ENCODE data around the gene STON1. TPM values are rescaled to one million over a fixed set of nuclear protein-coding genes. Genes with fewer than 3 reads are reported as not detected.
A peak's percentile ranks its signal among the peaks of the same experiment; 100 is the strongest.

Gene STON1, protein sequence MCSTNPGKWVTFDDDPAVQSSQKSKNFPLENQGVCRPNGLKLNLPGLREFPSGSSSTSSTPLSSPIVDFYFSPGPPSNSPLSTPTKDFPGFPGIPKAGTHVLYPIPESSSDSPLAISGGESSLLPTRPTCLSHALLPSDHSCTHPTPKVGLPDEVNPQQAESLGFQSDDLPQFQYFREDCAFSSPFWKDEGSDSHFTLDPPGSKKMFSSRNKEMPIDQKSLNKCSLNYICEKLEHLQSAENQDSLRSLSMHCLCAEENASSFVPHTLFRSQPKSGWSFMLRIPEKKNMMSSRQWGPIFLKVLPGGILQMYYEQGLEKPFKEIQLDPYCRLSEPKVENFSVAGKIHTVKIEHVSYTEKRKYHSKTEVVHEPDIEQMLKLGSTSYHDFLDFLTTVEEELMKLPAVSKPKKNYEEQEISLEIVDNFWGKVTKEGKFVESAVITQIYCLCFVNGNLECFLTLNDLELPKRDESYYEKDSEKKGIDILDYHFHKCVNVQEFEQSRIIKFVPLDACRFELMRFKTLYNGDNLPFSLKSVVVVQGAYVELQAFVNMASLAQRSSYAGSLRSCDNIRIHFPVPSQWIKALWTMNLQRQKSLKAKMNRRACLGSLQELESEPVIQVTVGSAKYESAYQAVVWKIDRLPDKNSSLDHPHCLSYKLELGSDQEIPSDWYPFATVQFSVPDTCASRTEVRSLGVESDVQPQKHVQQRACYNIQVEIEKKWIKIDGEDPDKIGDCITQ
- total RNA-seq (1 to 10 TPM; 2.5 to 3.8 (median 2.6) TPM), total RNA-seq (0.16 to 3.7 (median 1.5) reads per million in 29 experiments)
- total RNA-seq (2013) = 2.6 TPM

DNA sequence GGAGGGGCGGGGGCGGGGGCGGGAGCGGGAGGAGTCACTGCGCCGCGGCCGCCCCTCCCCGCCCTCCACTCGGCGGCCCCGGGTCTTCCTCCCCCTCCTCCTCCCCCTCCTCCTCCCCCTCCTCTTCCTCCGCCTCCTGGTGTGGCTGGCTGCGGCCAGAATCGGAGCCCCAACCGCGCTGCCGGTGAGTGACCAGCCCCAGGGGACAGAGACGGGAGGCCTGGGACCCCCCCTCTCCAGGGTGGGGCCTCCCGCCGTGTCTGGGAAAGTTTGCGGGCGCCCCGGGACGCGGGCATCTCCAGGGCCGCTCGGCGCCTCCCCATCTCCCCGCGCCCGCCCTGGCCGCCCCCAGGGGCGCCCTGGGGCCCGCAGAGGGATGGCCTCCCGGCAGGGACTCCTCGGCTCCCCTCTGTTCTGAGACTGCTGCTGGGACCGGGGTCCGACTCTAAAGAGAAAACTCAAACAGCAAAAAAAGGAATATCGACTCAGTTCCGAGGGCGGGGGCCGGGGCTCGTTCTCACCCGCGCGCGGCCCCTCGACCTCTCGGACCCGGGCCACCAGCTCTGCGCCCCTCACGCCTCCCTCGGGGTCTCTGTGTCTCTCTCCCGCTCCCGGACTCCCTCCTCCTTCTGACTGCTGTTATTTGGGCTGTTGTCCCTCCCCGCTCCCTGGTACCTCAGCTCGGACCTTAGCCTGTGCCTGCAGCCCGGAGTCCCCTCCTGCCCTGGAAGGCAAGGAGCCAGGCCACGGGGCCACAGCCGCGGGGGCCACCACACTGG is at the start of gene STON1:
Gene STON1, plus strand, starts transcription at position 122 of the 779 bp plus-strand sequence. CDS start 50,480 bp downstream, outside the sequence.
- whole genome bisulfite sequencing (ENCODE audit: insufficient coverage) = 5% methylated on average over 35 of the region's 62 CpGs
- Histone ChIP-seq H3K27me3 (replicated peaks in 1 of 2; ENCODE audit: control insufficient read depth in 2 of 2, extremely low read depth in 1 of 2, insufficient read depth in 2 of 2, low read length in 1 of 2) (peaks cover 0 to 12% of the 10 kb centered on the region in 2 experiments), H3K4me3 (ENCODE audit: control insufficient read depth in 1 of 2, extremely low read depth in 1 of 2, low read length in 1 of 2) (peak within 1 kb of the TSS; percentile 46 to 68), H3K4me1 (ENCODE audit: control insufficient read depth in 1 of 2, extremely low read depth in 1 of 2, insufficient read depth in 2 of 2, low read length in 2 of 2) (peaks cover 0 to 14% of the 10 kb centered on the region in 2 experiments), H3K27ac (ENCODE audit: low read length) (no peak within 1 kb of the TSS), H3K36me3 (ENCODE audit: control insufficient read depth in 2 of 2, extremely low read depth in 1 of 2, insufficient read depth in 1 of 2, low read length in 1 of 2) (peaks cover 0 to 6% of the 10 kb centered on the region in 2 donors), H3K9me3 (no peaks in the 10 kb centered on the region)
- Mint-ChIP-seq H3K4me3 (peak within 1 kb of the TSS; percentile 78 to 93 (median 85)), H3K27me3 (no peaks in the 10 kb centered on the region), H3K36me3 (peaks cover 10% of the 10 kb centered on the region), H3K9me3 (no peaks in the 10 kb centered on the region), H3K27ac (peak within 1 kb of the TSS; percentile 6 to 48), H3K4me1 (peaks cover 15 to 22% (median 20%) of the 10 kb centered on the region in 3 donors)
- POLR2A ChIA-PET = interaction anchor here in 1 of 2 donors (0.5 kb wide), 1 partner anchor 82 kb away, joined by 3 read pairs; no protein-coding TSS in a partner anchor
- DNase-seq (peak in 22 of 35 experiments; percentile 2 to 46 (median 12)), ATAC-seq (replicated peaks in 1 of 4) (peak; percentile 71 to 77 (median 74))
- CTCF ChIA-PET = no interaction called here

DNA sequence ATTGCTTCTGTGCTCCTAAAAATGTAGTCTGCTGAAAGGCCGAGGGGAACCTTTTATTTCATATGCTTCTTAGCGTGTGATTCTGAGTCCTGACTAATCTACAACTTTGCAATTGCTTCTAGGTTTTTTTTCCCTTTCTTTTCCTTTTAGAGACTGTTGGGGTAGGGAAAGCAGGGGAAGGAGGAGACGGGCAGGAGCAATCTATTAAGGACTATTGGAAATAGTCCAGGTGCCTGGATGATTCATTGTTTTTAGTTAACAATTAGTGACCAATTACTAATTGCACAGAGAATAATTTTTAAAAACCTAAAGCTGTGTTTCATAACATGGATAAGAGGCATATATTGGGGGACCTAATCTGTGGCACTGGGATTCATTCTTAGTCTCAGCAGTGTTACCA is 49.4 kb upstream of the STON1 start:
- Mint-ChIP-seq H3K36me3 (peaks cover 55% of the 10 kb centered on the region), H3K27me3 (no peaks in the 10 kb centered on the region), H3K4me1 (no peaks in the 10 kb centered on the region), H3K9me3 (no peaks in the 10 kb centered on the region), H3K27ac (no peak overlapping the region), H3K4me3 (no peak overlapping the region)
- Histone ChIP-seq H3K27me3 (replicated peaks in 1 of 2; ENCODE audit: control insufficient read depth in 2 of 2, extremely low read depth in 1 of 2, insufficient read depth in 2 of 2, low read length in 1 of 2) (no peaks in the 10 kb centered on the region), H3K27ac (ENCODE audit: low read length) (no peak overlapping the region), H3K36me3 (ENCODE audit: control insufficient read depth in 2 of 2, extremely low read depth in 1 of 2, insufficient read depth in 1 of 2, low read length in 1 of 2) (peaks cover 8 to 64% of the 10 kb centered on the region in 2 donors), H3K4me1 (ENCODE audit: control insufficient read depth in 1 of 2, extremely low read depth in 1 of 2, insufficient read depth in 2 of 2, low read length in 2 of 2) (no peaks in the 10 kb centered on the region), H3K9me3 (no peaks in the 10 kb centered on the region), H3K4me3 (ENCODE audit: control insufficient read depth in 1 of 2, extremely low read depth in 1 of 2, low read length in 1 of 2) (no peak overlapping the region)
- ChIA-PET CTCF (interaction anchor here in 1 of 2 donors (0.5 kb wide), 1 partner anchor 12 kb away, joined by 4 read pairs; no protein-coding TSS in a partner anchor), POLR2A (no interaction called here)
- DNase-seq (no peak), ATAC-seq (replicated peaks in 1 of 4) (no peak)
- WGBS (ENCODE audit: insufficient coverage) = no CpG with 5 or more reads among the region's 3 CpGs

DNA sequence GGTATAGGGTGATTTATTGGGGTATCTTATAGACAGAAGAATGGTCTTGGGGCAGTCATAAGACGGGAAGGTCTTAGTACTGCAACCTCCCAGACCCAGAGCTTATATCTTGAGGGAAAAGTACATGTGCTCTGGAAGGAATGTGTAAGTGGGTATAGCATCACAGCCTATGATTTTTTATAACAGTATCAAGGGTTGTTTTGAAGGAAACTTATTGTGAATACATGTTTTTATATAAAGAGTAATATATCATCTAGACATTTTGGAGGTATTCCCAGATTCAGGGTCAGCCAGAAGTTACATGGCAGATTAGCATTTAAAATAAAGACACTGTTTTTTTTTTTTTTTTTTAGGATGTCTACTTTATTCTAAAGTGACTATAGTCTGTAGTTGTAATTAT is 47.6 kb upstream of the STON1 start:
- H3K27ac Mint-ChIP-seq = no peak overlapping the region
- DNase-seq (no peak), ATAC-seq (replicated peaks in 1 of 4) (no peak)
- ChIA-PET CTCF (no interaction called here), POLR2A (no interaction called here)
- no peaks in the 10 kb centered on the region for H3K9me3 Mint-ChIP-seq
- 100% methylated on average over 1 of the region's 1 CpG for WGBS (ENCODE audit: insufficient coverage)
- Histone ChIP-seq H3K36me3 (ENCODE audit: control insufficient read depth in 2 of 2, extremely low read depth in 1 of 2, insufficient read depth in 1 of 2, low read length in 1 of 2) (peaks cover 8 to 73% of the 10 kb centered on the region in 2 donors), H3K27ac (ENCODE audit: low read length) (no peak overlapping the region), H3K4me3 (ENCODE audit: control insufficient read depth in 1 of 2, extremely low read depth in 1 of 2, low read length in 1 of 2) (no peak overlapping the region), H3K9me3 (no peaks in the 10 kb centered on the region), H3K4me1 (ENCODE audit: control insufficient read depth in 1 of 2, extremely low read depth in 1 of 2, insufficient read depth in 2 of 2, low read length in 2 of 2) (no peaks in the 10 kb centered on the region), H3K27me3 (replicated peaks in 1 of 2; ENCODE audit: control insufficient read depth in 2 of 2, extremely low read depth in 1 of 2, insufficient read depth in 2 of 2, low read length in 1 of 2) (no peaks in the 10 kb centered on the region)
- no peaks in the 10 kb centered on the region for H3K4me1 Mint-ChIP-seq
- H3K36me3 Mint-ChIP-seq = peaks cover 55% of the 10 kb centered on the region
- H3K4me3 Mint-ChIP-seq = no peak overlapping the region
- no peaks in the 10 kb centered on the region for H3K27me3 Mint-ChIP-seq

DNA sequence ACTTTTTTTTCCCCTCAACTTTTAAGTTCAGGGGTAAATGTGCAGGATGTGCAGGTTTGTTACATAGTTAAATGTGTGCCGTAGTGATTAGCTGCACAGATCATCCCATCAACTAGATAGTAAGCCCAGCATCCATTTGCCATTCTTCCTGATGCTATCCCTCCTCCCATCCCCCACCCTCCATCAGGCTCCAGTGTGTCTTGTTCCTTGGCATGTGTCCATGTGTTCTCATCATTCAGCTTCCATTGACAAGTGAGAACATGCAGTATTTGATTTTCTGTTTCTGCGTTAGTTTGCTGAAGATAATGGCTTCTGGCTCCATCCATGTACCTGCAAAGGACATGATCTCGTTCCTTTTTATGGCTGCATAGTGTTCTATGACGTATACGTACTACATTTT is 47.2 kb upstream of the STON1 start:
- no CpG with 5 or more reads among the region's 5 CpGs for WGBS (ENCODE audit: insufficient coverage)
- peaks cover 51% of the 10 kb centered on the region for H3K36me3 Mint-ChIP-seq

DNA sequence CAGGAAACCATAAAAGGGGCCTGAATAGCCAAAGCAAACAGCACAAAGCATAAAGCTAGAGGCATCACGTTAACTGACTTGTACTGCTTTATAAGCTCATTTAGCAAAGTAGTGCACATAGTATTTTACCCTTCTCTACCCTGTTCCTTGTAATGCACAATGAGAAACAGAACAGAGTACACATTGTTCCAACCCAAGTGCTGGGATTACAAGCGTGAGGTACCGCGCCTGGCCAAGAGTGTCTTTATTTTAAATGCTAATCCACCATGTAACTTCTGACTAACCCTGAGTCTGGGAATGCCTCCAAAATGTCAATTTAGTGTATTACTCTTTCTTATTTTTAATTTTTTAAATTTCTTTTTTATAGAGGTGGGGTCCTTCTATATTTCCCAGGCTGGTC is 46.4 kb upstream of the STON1 start:
- no peak overlapping the region for H3K4me3 Mint-ChIP-seq
- WGBS (ENCODE audit: insufficient coverage) = 100% methylated on average over 1 of the region's 4 CpGs
- no peaks in the 10 kb centered on the region for H3K27me3 ChIP-seq (replicated peaks in 1 of 2; ENCODE audit: control insufficient read depth in 2 of 2, extremely low read depth in 1 of 2, insufficient read depth in 2 of 2, low read length in 1 of 2)
- DNase-seq (no peak), ATAC-seq (replicated peaks in 1 of 4) (no peak)
- peaks cover 46% of the 10 kb centered on the region for H3K36me3 Mint-ChIP-seq
- H3K36me3 ChIP-seq (ENCODE audit: control insufficient read depth in 2 of 2, extremely low read depth in 1 of 2, insufficient read depth in 1 of 2, low read length in 1 of 2) = peaks cover 4 to 76% of the 10 kb centered on the region in 2 donors
- POLR2A ChIA-PET = no interaction called here
- no peak overlapping the region for H3K27ac Mint-ChIP-seq
- H3K9me3 ChIP-seq = no peaks in the 10 kb centered on the region
- H3K27me3 Mint-ChIP-seq = no peaks in the 10 kb centered on the region
- H3K4me1 ChIP-seq (ENCODE audit: control insufficient read depth in 1 of 2, extremely low read depth in 1 of 2, insufficient read depth in 2 of 2, low read length in 2 of 2) = no peaks in the 10 kb centered on the region
- no peaks in the 10 kb centered on the region for H3K4me1 Mint-ChIP-seq
- CTCF ChIA-PET = no interaction called here
- no peaks in the 10 kb centered on the region for H3K9me3 Mint-ChIP-seq
- no peak overlapping the region for H3K27ac ChIP-seq (ENCODE audit: low read length)
- H3K4me3 ChIP-seq (ENCODE audit: control insufficient read depth in 1 of 2, extremely low read depth in 1 of 2, low read length in 1 of 2) = no peak overlapping the region

More for the DNA sequence above, 47.2 kb upstream of the STON1 start:
- H3K4me3 Mint-ChIP-seq = no peak overlapping the region
- Histone ChIP-seq H3K27ac (ENCODE audit: low read length) (no peak overlapping the region), H3K4me1 (ENCODE audit: control insufficient read depth in 1 of 2, extremely low read depth in 1 of 2, insufficient read depth in 2 of 2, low read length in 2 of 2) (no peaks in the 10 kb centered on the region), H3K9me3 (no peaks in the 10 kb centered on the region), H3K36me3 (ENCODE audit: control insufficient read depth in 2 of 2, extremely low read depth in 1 of 2, insufficient read depth in 1 of 2, low read length in 1 of 2) (peaks cover 4 to 73% of the 10 kb centered on the region in 2 donors), H3K4me3 (ENCODE audit: control insufficient read depth in 1 of 2, extremely low read depth in 1 of 2, low read length in 1 of 2) (no peak overlapping the region), H3K27me3 (replicated peaks in 1 of 2; ENCODE audit: control insufficient read depth in 2 of 2, extremely low read depth in 1 of 2, insufficient read depth in 2 of 2, low read length in 1 of 2) (no peaks in the 10 kb centered on the region)
- ChIA-PET POLR2A (no interaction called here), CTCF (no interaction called here)
- no peak overlapping the region for H3K27ac Mint-ChIP-seq
- H3K4me1 Mint-ChIP-seq = no peaks in the 10 kb centered on the region
- no peaks in the 10 kb centered on the region for H3K27me3 Mint-ChIP-seq
- H3K9me3 Mint-ChIP-seq = no peaks in the 10 kb centered on the region
- DNase-seq (no peak), ATAC-seq (replicated peaks in 1 of 4) (no peak)

DNA sequence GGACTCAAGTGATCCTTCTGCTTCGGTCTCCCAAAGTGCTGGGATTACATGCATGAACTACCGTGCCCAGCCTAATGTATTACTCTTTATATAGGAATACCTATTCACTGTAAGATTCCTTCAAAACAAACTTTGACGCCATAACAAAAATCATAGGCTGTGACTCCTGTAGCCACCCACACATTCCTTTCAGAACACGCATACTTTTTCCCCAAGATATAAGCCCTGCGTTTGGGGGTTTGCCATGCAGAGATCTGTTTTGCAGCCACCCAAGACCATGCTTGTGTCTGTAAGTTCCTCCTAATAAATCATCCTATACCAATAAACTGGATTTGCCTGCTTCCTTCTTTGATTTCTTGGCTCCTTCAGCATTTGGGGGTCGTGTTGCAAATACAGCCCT is 46.0 kb upstream of the STON1 start:
- no peak for DNase-seq
- Mint-ChIP-seq H3K27me3 (no peaks in the 10 kb centered on the region), H3K9me3 (no peaks in the 10 kb centered on the region), H3K4me3 (no peak overlapping the region), H3K36me3 (peaks cover 45% of the 10 kb centered on the region), H3K27ac (no peak overlapping the region), H3K4me1 (no peaks in the 10 kb centered on the region)
- no peaks in the 10 kb centered on the region for H3K27me3 ChIP-seq (replicated peaks in 1 of 2; ENCODE audit: control insufficient read depth in 2 of 2, extremely low read depth in 1 of 2, insufficient read depth in 2 of 2, low read length in 1 of 2)
- POLR2A ChIA-PET = no interaction called here
- H3K4me1 ChIP-seq (ENCODE audit: control insufficient read depth in 1 of 2, extremely low read depth in 1 of 2, insufficient read depth in 2 of 2, low read length in 2 of 2) = no peaks in the 10 kb centered on the region
- no peak overlapping the region for H3K27ac ChIP-seq (ENCODE audit: low read length)
- no peak overlapping the region for H3K4me3 ChIP-seq (ENCODE audit: control insufficient read depth in 1 of 2, extremely low read depth in 1 of 2, low read length in 1 of 2)
- H3K9me3 ChIP-seq = no peaks in the 10 kb centered on the region
- H3K36me3 ChIP-seq (ENCODE audit: control insufficient read depth in 2 of 2, extremely low read depth in 1 of 2, insufficient read depth in 1 of 2, low read length in 1 of 2) = peaks cover 4 to 76% of the 10 kb centered on the region in 2 donors
- no peak for ATAC-seq (replicated peaks in 1 of 4)
- CTCF ChIA-PET = no interaction called here
- 82% methylated on average over 3 of the region's 6 CpGs for WGBS (ENCODE audit: insufficient coverage)
